Heart left ventricle (tissue), 16 donors: ENCODE data around the gene ZNF146. TPM values are rescaled to one million over a fixed set of nuclear protein-coding genes. Genes with fewer than 3 reads are reported as not detected.
"Not testable (repeated sequence)": the region's sequence is repeated elsewhere in the genome, so short reads cannot be mapped to it uniquely, and the experiment has no call there.

Experiments used
- ATAC-seq, 4 donors: fragments of 200-7000 bp; cut with Tn5 transposase; one replicate each; pipeline ENCODE4 v1.9.1; 2020 to 2022; ENCODE audit warnings: moderate library complexity in 4 of 4, mild to moderate bottlenecking in 3 of 4, moderate number of reproducible peaks in 1 of 4
- DNase-seq, 5 donors: peaks; one replicate each; pipeline ENCODE4 v3.0.0-alpha.2; 2020
- H3K27ac ChIP-seq, 12 donors: fragments of 200-600 bp; sonication (generic) in 4 of 12; one replicate each; pipeline versions ENCODE4 v1.5.0 to v1.8.0; 2016 to 2022; ENCODE audit warnings: mild to moderate bottlenecking in 2 of 12
- H3K27me3 ChIP-seq, 9 donors: fragments of 200-600 bp; sonication (generic) in 2 of 9; one replicate each; pipeline versions ENCODE4 v1.5.1 to v1.8.0; 2016 to 2022; ENCODE audit warnings: mild to moderate bottlenecking in 3 of 9
- H3K36me3 ChIP-seq, 9 donors: fragments of 200-600 bp; sonication (generic) in 2 of 9; one replicate each; pipeline versions ENCODE4 v1.5.0 to v1.8.0; 2018 to 2022; ENCODE audit warnings: mild to moderate bottlenecking in 2 of 9
- H3K4me1 ChIP-seq, 12 donors: fragments of 200-600 bp; sonication (generic) in 4 of 12; one replicate each; pipeline versions ENCODE4 v1.5.0 to v1.8.0; 2016 to 2022; ENCODE audit warnings: mild to moderate bottlenecking in 3 of 12
- H3K4me3 ChIP-seq, 12 donors: fragments of 200-600 bp; sonication (generic) in 4 of 12; one replicate each; pipeline versions ENCODE4 v1.5.0 to v1.8.0; 2017 to 2022; ENCODE audit warnings: mild to moderate bottlenecking in 9 of 12, moderate library complexity in 4 of 12
- H3K9me3 ChIP-seq, 12 donors: fragments of 200-600 bp; sonication (generic) in 4 of 12; one replicate each; pipeline versions ENCODE4 v1.5.0 to v1.8.0; 2016 to 2022; ENCODE audit warnings: mild to moderate bottlenecking in 1 of 12
- POLR2A ChIP-seq, 2 donors: fragments of 450-650 bp; IDR thresholded peaks; one replicate each; pipeline ENCODE4 v1.6.1; 2017; ENCODE audit warnings: antibody characterized with exemption in 2 of 2, mild to moderate bottlenecking in 2 of 2, moderate library complexity in 2 of 2
- WGBS, 4 donors: extraction: QIAGEN DNeasy Blood & Tissue Kit in 2 of 4; methylation state at CpG; one replicate each; pipeline versions ENCODE4 v1.1.5 to v1.1.7; 2013 to 2018; 5-methylcytosine and 5-hydroxymethylcytosine counted together
- intact Hi-C, 10 donors: fragments of 100-400 bp; cut with DNase I; formaldehyde crosslinking; loops; one replicate each; pipeline versions ENCODE4 v1.11.1 to v1.14.2; 2022
- long read RNA-seq, 3 donors: library from polyadenylated mRNA; unstranded; transcript quantifications; one replicate each; pipeline ENCODE4 v2.0.0, GENCODE V29; 2020 to 2021
- polyA plus RNA-seq, 2 donors: library from polyadenylated mRNA; stranded (reverse); fragments of 200-250 nt; gene quantifications; one replicate each; pipeline ENCODE4 v1.2.3, GENCODE V29; 2013
- total RNA-seq, 9 donors: library from RNA; depleted of rRNA in 2 of 9; stranded (reverse); fragments of >200 nt in 2 of 9; fragmentation: NEBNext Ultra II Directional in 3 of 9; extraction: Animal tissue kit (Norgen Biotek cat#: 25700) in 3 of 9; gene quantifications; one replicate each; pipeline versions ENCODE4 v1.1.0 to v1.2.4, GENCODE V29; 2016 to 2023
- TF ChIP-seq, protein P1 (sequence below), 12 donors: fragments of 200-600 bp; sonication (generic) in 4 of 12; IDR thresholded peaks; one replicate each; pipeline versions ENCODE4 v1.5.0 to v1.8.0; 2018 to 2022; ENCODE audit warnings: antibody characterized with exemption in 12 of 12, mild to moderate bottlenecking in 5 of 12
- donor health status: ischemic (EF 13 %, LVEDD 7.1; RV severe dilation, severe dysfunction).
- donor health status: healthy with polysubstance abuse.
- donor health status: DM: no; HTN: yes; CAD: no.
- donor health status: DM: no; HTN: no; CAD: no.
- donor health status: ischemic (EF 25% LVEDD 6.9; RV normal size, moderate dysfunction).
- donor health status: ischemic (EF 25% LVEDD 5.7; RV mildly dilated, moderate dysfunction).
- donor health status: healthy.
- donor health status: DM: yes; HTN: yes; CAD: no.
- donor health status: ischemic (EF 35%, LVEDD 5.7; RV mildly dilated, moderate dysfunction).
- donor health status: nonischemic (EF 11% LVEDD 7.7; RV severe dilation, severe dysfunction).
- donor health status: DM: yes; HTN: yes; CAD: no.
- donor health status: PGD.
- donor health status: ischemic (EF 29% LVEDD 5.4; RV normal size, mild dysfunction).
- donor health status: nonischemic (EF 23%, LVEDD 6.1; RV moderate dilation, normal function).

ZNF146 gene
- total RNA-seq (10 to 100 TPM; 28.2 to 53.7 (median 35.1) TPM), polyA plus RNA-seq (10 to 100 TPM; 14.1 to 41.1 TPM)
- long read RNA-seq, donor 1, transcript ZNF146-202 (3 exons, 3,780 nt): minor isoform, 10 of 54 reads
- long read RNA-seq, donor 1, transcript ZNF146-201 (4 exons, 3,326 nt): major isoform, 18 of 54 reads
- long read RNA-seq, donor 1, transcript ZNF146-205 (3 exons, 533 nt): minor isoform, 5 of 54 reads
- long read RNA-seq, donor 1, partial matches to known transcripts: 6 of 54 reads
- long read RNA-seq, donor 1, other reads (novel, unspliced or antisense): 13 of 54 reads
- long read RNA-seq, donor 2, transcript ZNF146-202 (3 exons, 3,780 nt): minor isoform, 52 of 205 reads
- long read RNA-seq, donor 2, transcript ZNF146-205 (3 exons, 533 nt): minor isoform, 35 of 205 reads
- long read RNA-seq, donor 2, transcript ZNF146-201 (4 exons, 3,326 nt): major isoform, 62 of 205 reads
- long read RNA-seq, donor 2, partial matches to known transcripts: 11 of 205 reads
- long read RNA-seq, donor 2, other reads (novel, unspliced or antisense): 43 of 205 reads
- long read RNA-seq, donor 3, transcript ZNF146-202 (3 exons, 3,780 nt): minor isoform, 14 of 69 reads
- long read RNA-seq, donor 3, transcript ZNF146-205 (3 exons, 533 nt): minor isoform, 5 of 69 reads
- long read RNA-seq, donor 3, transcript ZNF146-201 (4 exons, 3,326 nt): major isoform, 35 of 69 reads
- long read RNA-seq, donor 3, partial matches to known transcripts: 7 of 69 reads
- long read RNA-seq, donor 3, other reads (novel, unspliced or antisense): 8 of 69 reads

DNA sequence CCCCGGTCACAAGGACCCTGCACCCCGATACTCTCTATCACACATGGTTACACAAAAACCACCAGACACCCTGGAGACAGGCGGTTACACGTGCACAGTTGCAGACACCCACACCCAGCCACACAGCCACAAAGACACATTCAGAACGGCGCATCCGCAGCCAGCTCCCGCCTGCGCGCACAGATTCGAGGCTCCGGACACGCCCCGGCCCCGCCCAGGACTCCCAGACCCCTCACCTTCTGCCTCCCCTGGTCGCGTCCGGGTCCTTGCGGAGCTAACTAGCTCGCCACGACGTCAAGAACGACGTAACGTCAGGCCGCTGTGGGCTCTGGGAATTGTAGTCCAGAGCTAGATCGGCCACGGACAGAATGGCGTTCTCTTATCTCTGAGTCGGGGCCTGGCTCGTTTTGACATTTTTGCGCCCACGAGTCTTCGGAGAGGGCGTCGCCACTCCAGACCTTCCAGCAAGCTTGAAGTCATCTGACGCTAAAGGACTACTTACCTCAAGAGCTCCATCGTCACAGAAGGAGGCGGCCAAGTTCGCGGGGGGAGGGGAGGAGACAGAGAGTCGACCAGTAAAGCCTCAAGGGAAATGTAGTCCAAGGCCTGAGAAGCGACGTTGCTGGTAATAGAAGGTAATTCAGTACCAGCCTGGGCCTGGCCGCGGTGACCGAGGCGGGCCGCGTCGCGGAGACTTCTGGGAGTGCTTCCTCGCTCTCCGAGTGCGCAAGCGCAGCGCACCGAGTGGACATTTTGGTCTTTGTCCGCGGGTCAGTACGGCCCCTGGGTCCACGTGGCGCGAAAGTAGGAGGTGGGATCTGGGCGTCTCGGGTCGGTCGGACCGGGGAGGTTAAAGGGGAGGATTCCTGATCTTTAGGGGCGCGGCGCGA, at the start of gene ZNF146, which contains the start of gene ZNF565:
Gene ZNF146, plus strand, starts transcription at position 721 of the 890 bp plus-strand sequence. CDS start 21,335 bp downstream, outside the sequence.
Gene ZNF565, minus strand, starts transcription at position 280 of the 890 bp plus-strand sequence. CDS start 12,680 bp downstream, outside the sequence.
- H3K9me3 ChIP-seq: no peaks in the 10 kb centered on the region
- peak within 1 kb of the TSS; percentile 62 to 98 (median 96) for H3K27ac ChIP-seq
- 0 to 1% (median 1%) methylated on average over 62 to 73 of the region's 73 CpGs for WGBS, 4 donors
- ATAC-seq (peak; percentile 96 to 98 (median 97)), DNase-seq (peak; percentile 97 to 99 (median 99))
- H3K27me3 ChIP-seq: no peaks in the 10 kb centered on the region
- intact Hi-C loops: loop anchor here in 2 of 10 donors (10.0 kb wide), 1 partner anchor 270 kb away; the partner anchor contains the start of gene ZNF566 (in 2 of the 2)
- peak within 1 kb of the TSS; percentile 54 to 92 (median 75) for H3K4me3 ChIP-seq
- TF ChIP-seq, protein P1, sequence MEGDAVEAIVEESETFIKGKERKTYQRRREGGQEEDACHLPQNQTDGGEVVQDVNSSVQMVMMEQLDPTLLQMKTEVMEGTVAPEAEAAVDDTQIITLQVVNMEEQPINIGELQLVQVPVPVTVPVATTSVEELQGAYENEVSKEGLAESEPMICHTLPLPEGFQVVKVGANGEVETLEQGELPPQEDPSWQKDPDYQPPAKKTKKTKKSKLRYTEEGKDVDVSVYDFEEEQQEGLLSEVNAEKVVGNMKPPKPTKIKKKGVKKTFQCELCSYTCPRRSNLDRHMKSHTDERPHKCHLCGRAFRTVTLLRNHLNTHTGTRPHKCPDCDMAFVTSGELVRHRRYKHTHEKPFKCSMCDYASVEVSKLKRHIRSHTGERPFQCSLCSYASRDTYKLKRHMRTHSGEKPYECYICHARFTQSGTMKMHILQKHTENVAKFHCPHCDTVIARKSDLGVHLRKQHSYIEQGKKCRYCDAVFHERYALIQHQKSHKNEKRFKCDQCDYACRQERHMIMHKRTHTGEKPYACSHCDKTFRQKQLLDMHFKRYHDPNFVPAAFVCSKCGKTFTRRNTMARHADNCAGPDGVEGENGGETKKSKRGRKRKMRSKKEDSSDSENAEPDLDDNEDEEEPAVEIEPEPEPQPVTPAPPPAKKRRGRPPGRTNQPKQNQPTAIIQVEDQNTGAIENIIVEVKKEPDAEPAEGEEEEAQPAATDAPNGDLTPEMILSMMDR (IDR thresholded peaks at IDR 0.05): peak in 5 of 12 donors; percentile 5 to 37 (median 13)
- TF ChIP-seq POLR2A (IDR thresholded peaks at IDR 0.05): peak in 1 of 2 donors; percentile 71
- peaks cover 0 to 11% (median 4%) of the 10 kb centered on the region in 9 donors for H3K36me3 ChIP-seq
- peaks cover 0 to 34% (median 13%) of the 10 kb centered on the region in 12 donors for H3K4me1 ChIP-seq

DNA sequence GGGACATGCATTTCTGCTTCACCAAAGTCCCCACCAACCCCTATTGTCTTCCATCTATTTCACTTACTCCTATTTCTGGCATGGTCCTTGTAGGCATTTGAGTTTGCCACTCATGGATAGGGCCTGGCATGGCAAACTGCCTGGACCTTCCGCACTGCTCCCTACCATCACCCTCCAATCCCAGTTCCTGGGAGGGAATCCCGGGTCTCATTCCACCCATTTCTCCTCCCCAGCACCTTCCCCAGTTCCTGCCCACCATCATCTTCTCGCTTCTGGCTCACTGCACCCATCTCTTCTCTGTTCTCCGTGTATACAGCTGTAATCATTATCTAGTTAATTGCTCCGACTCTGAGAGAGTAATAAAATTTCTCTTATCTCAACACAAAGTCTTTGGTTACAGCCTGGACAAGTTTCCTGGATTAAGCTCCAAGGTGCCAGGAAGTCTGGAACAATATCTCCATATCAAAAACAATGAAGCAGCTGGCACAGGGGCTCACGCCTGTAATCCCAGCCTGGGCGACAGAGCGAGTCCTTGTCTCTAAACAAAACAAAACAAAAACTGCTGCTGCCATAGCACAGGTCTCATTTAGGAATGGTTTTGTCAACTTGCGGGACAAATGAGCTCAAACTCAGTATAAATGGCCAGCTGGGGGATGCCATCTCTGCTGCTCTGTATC, 45.7 kb upstream of the ZNF146 start:
- Histone ChIP-seq H3K36me3 (peaks cover 0 to 29% (median 14%) of the 10 kb centered on the region in 9 donors), H3K9me3 (no peaks in the 10 kb centered on the region), H3K4me1 (peaks cover 0 to 21% (median 14%) of the 10 kb centered on the region in 12 donors), H3K27me3 (no peaks in the 10 kb centered on the region), H3K4me3 (no peak overlapping the region), H3K27ac (peak overlapping the region; percentile 19 to 85 (median 68))
- TF ChIP-seq, protein P1 (IDR thresholded peaks at IDR 0.05): no peak
- no peak for TF ChIP-seq POLR2A (IDR thresholded peaks at IDR 0.05)
- intact Hi-C loops: loop anchor here in 2 of 10 donors (1.0 to 5.0 kb wide), 2 partner anchors 17 to 172 kb away; partner anchors contain the start of genes COX7A1 (in 1 of the 2) and SDHAF1 (in 1 of the 2)
- DNase-seq: peak in 3 of 5 donors; percentile 32 to 69 (median 44)
- WGBS, 4 donors: 20 to 34% (median 29%) methylated on average over 9 of the region's 9 CpGs
- ATAC-seq: peak; percentile 40 to 76 (median 60)

DNA sequence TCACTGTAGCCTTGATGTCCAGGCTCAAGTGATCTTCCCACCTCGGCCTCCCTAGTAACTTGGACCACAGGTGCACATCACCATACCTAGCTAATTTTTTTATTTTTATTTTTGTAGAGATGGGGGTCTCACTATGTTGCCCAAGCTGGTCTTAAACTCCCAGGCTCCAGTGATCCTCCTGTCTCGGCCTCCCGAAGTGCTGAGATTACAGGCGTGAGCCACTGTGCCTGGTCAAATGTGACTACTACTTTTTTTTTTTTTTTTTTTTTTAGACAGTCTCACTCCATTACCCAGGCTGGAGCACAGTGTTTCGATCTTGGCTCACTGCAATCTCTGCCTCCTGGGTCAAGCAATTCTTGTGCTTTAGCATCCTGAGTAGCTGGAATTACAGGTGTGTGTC, 42.1 kb upstream of the ZNF146 start:
- DNase-seq (no peak), ATAC-seq (no peak)
- Histone ChIP-seq H3K4me1 (peaks cover 0 to 21% (median 14%) of the 10 kb centered on the region in 12 donors), H3K27ac (no peak overlapping the region), H3K36me3 (peaks cover 0 to 5% (median 0%) of the 10 kb centered on the region in 9 donors), H3K4me3 (no peak overlapping the region), H3K9me3 (no peaks in the 10 kb centered on the region), H3K27me3 (no peaks in the 10 kb centered on the region)
- 92 to 97% (median 93%) methylated on average over 5 of the region's 5 CpGs for WGBS, 4 donors
- intact Hi-C loops: loop anchor here in 8 of 10 donors (2.0 to 10.0 kb wide), 5 partner anchors 48 to 118 kb away; partner anchors contain the start of genes THAP8 (in 1 of the 8) and WDR62 (in 1 of the 8)
- TF ChIP-seq, protein P1 (IDR thresholded peaks at IDR 0.05): no peak
- no peak for TF ChIP-seq POLR2A (IDR thresholded peaks at IDR 0.05)

DNA sequence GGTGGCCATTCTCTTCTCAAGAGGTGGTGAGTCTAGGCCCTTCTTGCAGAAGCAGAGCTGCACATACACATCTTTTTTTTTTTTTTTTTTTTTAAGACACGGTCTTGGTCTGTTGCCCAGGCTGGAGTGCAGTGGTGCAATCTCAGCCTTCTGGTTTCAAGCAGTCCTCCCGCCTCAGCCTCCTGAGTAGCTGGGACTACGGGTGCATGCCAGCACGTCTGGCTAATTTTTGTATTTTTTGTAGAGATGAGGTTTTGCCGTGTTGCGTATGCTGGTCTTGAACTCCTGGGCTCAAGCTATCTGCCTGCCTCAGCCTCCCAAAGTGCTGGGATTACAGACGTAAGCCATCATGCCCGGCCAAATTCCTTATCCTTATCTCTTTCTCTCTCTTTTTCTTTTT, 41.1 kb upstream of the ZNF146 start:
- intact Hi-C loops: loop anchor here in 8 of 10 donors (2.0 to 10.0 kb wide), 5 partner anchors 49 to 119 kb away; partner anchors contain the start of genes THAP8 (in 1 of the 8) and WDR62 (in 1 of the 8)
- H3K27ac ChIP-seq, ATAC-seq, H3K36me3 ChIP-seq, H3K27me3 ChIP-seq, H3K9me3 ChIP-seq, DNase-seq, H3K4me3 ChIP-seq: not testable (repeated sequence)
- WGBS, 4 donors: 75 to 86% (median 86%) methylated on average over 8 of the region's 8 CpGs
- peaks cover 0 to 19% (median 11%) of the 10 kb centered on the region in 12 donors for H3K4me1 ChIP-seq

DNA sequence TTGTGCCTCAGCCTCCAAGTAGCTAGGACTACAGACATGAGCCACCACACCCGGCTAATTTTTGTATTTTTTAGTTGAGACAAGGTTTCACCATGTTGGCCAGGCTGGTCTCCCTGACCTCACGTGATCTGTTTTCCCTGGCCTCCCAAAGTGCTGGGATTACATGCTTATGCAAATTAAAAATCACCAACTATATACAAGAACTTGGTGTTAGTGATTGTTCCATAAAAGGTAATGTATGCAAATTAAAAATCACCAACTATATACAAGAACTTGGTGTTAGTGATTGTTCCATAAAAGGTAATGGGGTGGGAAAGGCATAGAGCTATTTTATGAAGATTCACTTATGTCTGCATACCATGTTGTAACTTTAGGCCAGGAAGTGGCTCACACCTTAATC, 35.8 kb upstream of the ZNF146 start:
- not testable (repeated sequence) for ATAC-seq

More for the DNA sequence above, 35.8 kb upstream of the ZNF146 start:
- H3K27ac ChIP-seq, H3K4me3 ChIP-seq, H3K27me3 ChIP-seq, DNase-seq, H3K9me3 ChIP-seq, H3K4me1 ChIP-seq: not testable (repeated sequence)
- H3K36me3 ChIP-seq: peaks cover 0 to 22% (median 12%) of the 10 kb centered on the region in 9 donors
- WGBS, 4 donors: 46 to 72% (median 62%) methylated on average over 2 of the region's 2 CpGs
- intact Hi-C loops: loop anchor here in 1 of 10 donors (10.0 kb wide), 1 partner anchor 124 kb away; the partner anchor contains the start of genes THAP8 and WDR62
